ENCODE data around the gene HRAS.

The HRAS gene

GRCh38 chr11:556662-557256 is 21.4 kb upstream of the HRAS start:
- no peak for DNase-seq (ENCODE audit: low read depth)
- TF ChIP-seq CTCF (IDR thresholded peaks at IDR 0.05; ENCODE audit: control insufficient read depth, insufficient read depth, low read depth, low read length, missing control alignments), result no peak
- no peak overlapping the region for H3K4me3 ChIP-seq (ENCODE audit: control insufficient read depth, low read depth, low read length)

- TF ChIP-seq CTCF (IDR thresholded peaks at IDR 0.05; ENCODE audit: control insufficient read depth, insufficient read depth, low read depth, low read length, missing control alignments), result no peak
- no peak for DNase-seq (ENCODE audit: low read depth)
- H3K4me3 ChIP-seq (ENCODE audit: control insufficient read depth, low read depth, low read length), result no peak overlapping the region
These were observed 20.6 kb upstream of the HRAS start for GRCh38 chr11:555780-556661.

- H3K4me3 ChIP-seq (ENCODE audit: control insufficient read depth, low read depth, low read length), result no peak overlapping the region
- no peak for DNase-seq (ENCODE audit: low read depth)
- TF ChIP-seq CTCF (IDR thresholded peaks at IDR 0.05; ENCODE audit: control insufficient read depth, insufficient read depth, low read depth, low read length, missing control alignments), result no peak
These were observed 19.9 kb upstream of the HRAS start for GRCh38 chr11:555227-555779.

GRCh38 chr11:554428-555226 is 19.3 kb upstream of the HRAS start:
- peak; percentile 54 for TF ChIP-seq CTCF (IDR thresholded peaks at IDR 0.05; ENCODE audit: control insufficient read depth, insufficient read depth, low read depth, low read length, missing control alignments)
- no peak overlapping the region for H3K4me3 ChIP-seq (ENCODE audit: control insufficient read depth, low read depth, low read length)
- DNase-seq (ENCODE audit: low read depth), result no peak

- no peak for TF ChIP-seq CTCF (IDR thresholded peaks at IDR 0.05; ENCODE audit: control insufficient read depth, insufficient read depth, low read depth, low read length, missing control alignments)
- no peak overlapping the region for H3K4me3 ChIP-seq (ENCODE audit: control insufficient read depth, low read depth, low read length)
- DNase-seq (ENCODE audit: low read depth), result no peak
These were observed 18.6 kb upstream of the HRAS start for GRCh38 chr11:553988-554340.

Measured in AG09309 (cell line).